ENCODE measurements around the gene GFOD2. TPM values are rescaled to one million over a fixed set of nuclear protein-coding genes. Genes with fewer than 3 reads are reported as not detected.

Gene GFOD2
- total and polyA plus RNA-seq, 11 donors = 6.5 to 15.4 (median 9.8) TPM

DNA sequence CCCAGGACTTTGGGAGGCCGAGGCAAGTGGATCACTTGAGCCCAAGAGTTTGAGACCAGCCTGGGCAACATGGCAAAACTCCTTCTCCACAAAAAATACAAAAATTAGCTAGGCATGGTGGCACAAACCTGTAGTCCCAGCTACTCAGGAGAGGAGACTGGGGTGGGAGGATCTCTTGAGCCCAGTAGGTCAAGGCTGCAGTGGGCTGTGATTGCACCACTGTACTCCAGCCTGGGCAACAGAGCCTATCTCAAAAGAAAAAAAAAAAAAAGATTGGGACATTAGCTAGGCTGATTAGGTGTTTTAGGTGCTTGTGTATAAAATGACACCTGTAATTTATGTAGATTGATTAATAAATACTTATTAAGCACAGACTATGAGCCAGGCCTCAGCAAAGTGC is 10.1 kb downstream of the GFOD2 start:
- H3K4me3 ChIP-seq = no peak overlapping the region
- ATAC-seq (no peak), DNase-seq (no peak)
- intact Hi-C loops (cut with DNase I) = no loop called here
- 91 to 100% (median 98%) methylated on average over 1 of the region's 1 CpG for WGBS, 4 donors
- peaks cover 0 to 6% (median 0%) of the 10 kb centered on the region in 12 donors for H3K4me1 ChIP-seq
- no peaks in the 10 kb centered on the region for H3K9me3 ChIP-seq
- no peaks in the 10 kb centered on the region for H3K27me3 ChIP-seq
- no peak overlapping the region for H3K27ac ChIP-seq
- no peak for TF ChIP-seq POLR2A (IDR thresholded peaks at IDR 0.05)
- TF ChIP-seq, protein P1, sequence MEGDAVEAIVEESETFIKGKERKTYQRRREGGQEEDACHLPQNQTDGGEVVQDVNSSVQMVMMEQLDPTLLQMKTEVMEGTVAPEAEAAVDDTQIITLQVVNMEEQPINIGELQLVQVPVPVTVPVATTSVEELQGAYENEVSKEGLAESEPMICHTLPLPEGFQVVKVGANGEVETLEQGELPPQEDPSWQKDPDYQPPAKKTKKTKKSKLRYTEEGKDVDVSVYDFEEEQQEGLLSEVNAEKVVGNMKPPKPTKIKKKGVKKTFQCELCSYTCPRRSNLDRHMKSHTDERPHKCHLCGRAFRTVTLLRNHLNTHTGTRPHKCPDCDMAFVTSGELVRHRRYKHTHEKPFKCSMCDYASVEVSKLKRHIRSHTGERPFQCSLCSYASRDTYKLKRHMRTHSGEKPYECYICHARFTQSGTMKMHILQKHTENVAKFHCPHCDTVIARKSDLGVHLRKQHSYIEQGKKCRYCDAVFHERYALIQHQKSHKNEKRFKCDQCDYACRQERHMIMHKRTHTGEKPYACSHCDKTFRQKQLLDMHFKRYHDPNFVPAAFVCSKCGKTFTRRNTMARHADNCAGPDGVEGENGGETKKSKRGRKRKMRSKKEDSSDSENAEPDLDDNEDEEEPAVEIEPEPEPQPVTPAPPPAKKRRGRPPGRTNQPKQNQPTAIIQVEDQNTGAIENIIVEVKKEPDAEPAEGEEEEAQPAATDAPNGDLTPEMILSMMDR (IDR thresholded peaks at IDR 0.05) = no peak
- H3K36me3 ChIP-seq = peaks cover 0 to 3% (median 0%) of the 10 kb centered on the region in 9 donors

DNA sequence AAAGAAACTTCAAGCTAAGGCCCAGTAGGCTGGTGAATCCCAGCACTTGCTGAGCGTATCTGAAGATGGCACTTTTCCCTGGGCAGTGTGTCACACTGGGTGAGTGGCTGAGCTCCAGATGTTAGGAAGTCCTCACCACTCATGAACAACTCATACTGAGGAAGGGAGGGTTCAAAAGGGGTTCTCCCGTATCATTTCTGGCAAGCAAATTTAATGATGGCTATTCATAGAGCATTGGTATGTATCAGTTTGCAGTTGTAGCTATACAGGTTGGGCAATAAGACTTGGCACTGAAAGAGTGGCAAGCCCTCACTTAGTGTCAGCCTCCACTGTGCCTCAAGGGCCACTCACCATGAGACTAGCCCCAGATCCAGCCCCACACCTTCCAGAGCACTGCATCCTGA is 10.7 kb downstream of the GFOD2 start:
- no peaks in the 10 kb centered on the region for H3K9me3 ChIP-seq
- intact Hi-C loops (cut with DNase I) = no loop called here
- DNase-seq (no peak), ATAC-seq (peak in 1 of 4 donors; percentile 61)
- TF ChIP-seq, protein P1 (IDR thresholded peaks at IDR 0.05) = no peak
- TF ChIP-seq POLR2A (IDR thresholded peaks at IDR 0.05) = no peak
- no peak overlapping the region for H3K27ac ChIP-seq
- peaks cover 0 to 13% (median 2%) of the 10 kb centered on the region in 12 donors for H3K4me1 ChIP-seq
- peaks cover 0 to 3% (median 0%) of the 10 kb centered on the region in 9 donors for H3K36me3 ChIP-seq
- WGBS, 4 donors = 50 to 83% (median 70%) methylated on average over 2 of the region's 2 CpGs
- no peaks in the 10 kb centered on the region for H3K27me3 ChIP-seq
- no peak overlapping the region for H3K4me3 ChIP-seq

- TF ChIP-seq, protein P1 (IDR thresholded peaks at IDR 0.05) = no peak
- no peak for TF ChIP-seq POLR2A (IDR thresholded peaks at IDR 0.05)
- H3K27me3 ChIP-seq = no peaks in the 10 kb centered on the region
- H3K9me3 ChIP-seq = no peaks in the 10 kb centered on the region
- no peak overlapping the region for H3K4me3 ChIP-seq
- H3K27ac ChIP-seq = no peak overlapping the region
- DNase-seq (no peak), ATAC-seq (no peak)
- peaks cover 0 to 16% (median 3%) of the 10 kb centered on the region in 12 donors for H3K4me1 ChIP-seq
- intact Hi-C loops (cut with DNase I) = no loop called here
- whole genome bisulfite sequencing, 4 donors = 97 to 99% (median 98%) methylated on average over 5 of the region's 5 CpGs
- peaks cover 0 to 3% (median 0%) of the 10 kb centered on the region in 9 donors for H3K36me3 ChIP-seq
These were observed 11.3 kb downstream of the GFOD2 start for GRCh38 chr16:67707790-67708189.

- ATAC-seq (no peak), DNase-seq (no peak)
- Histone ChIP-seq H3K36me3 (peaks cover 0 to 3% (median 0%) of the 10 kb centered on the region in 9 donors), H3K4me3 (no peak overlapping the region), H3K4me1 (peaks cover 0 to 16% (median 3%) of the 10 kb centered on the region in 12 donors), H3K9me3 (no peaks in the 10 kb centered on the region), H3K27me3 (no peaks in the 10 kb centered on the region), H3K27ac (no peak overlapping the region)
- 86 to 100% (median 97%) methylated on average over 4 of the region's 4 CpGs for WGBS, 4 donors
- TF ChIP-seq, protein P1 (IDR thresholded peaks at IDR 0.05) = no peak
- no peak for TF ChIP-seq POLR2A (IDR thresholded peaks at IDR 0.05)
- intact Hi-C loops (cut with DNase I) = no loop called here
These were observed 11.9 kb downstream of the GFOD2 start for GRCh38 chr16:67707210-67707609.

Measured in heart left ventricle (tissue), 16 donors.